ENCODE data around the gene SAYSD1. TPM values are rescaled to one million over a fixed set of nuclear protein-coding genes. Genes with fewer than 3 reads are reported as not detected.

Gene SAYSD1
- total RNA-seq, 6 donors from 2014 or later = 9.4 to 19.9 (median 16.5) TPM

DNA sequence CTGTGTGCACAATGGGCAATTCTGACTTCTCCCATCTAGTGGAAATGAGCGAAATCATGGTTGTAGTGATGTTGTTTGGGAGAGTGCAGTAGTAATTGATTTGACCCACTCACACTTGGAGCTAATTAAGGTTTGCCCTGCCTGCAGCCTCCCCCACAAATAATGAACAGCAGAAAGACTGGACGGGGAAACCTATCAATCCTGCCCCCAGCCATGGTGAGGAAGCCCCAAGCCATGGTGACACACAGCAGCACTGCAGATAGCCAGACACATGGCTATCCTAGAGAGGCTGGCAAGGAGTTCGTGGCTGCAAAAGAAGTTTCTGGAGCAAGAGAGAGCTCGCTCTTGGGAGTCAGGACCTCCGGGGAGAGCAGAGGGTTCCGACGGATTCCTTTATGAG, 27.8 kb downstream of the SAYSD1 start:
- Histone ChIP-seq H3K4me1 (peaks cover 0 to 3% (median 2%) of the 10 kb centered on the region in 4 donors), H3K27ac (no peak overlapping the region), H3K27me3 (no peaks in the 10 kb centered on the region), H3K4me3 (no peak overlapping the region), H3K9me3 (no peaks in the 10 kb centered on the region), H3K36me3 (no peaks in the 10 kb centered on the region)
- DNase-seq = no peak
- WGBS, 2 donors = 80 to 85% methylated on average over 6 to 7 of the region's 7 CpGs
- ATAC-seq (ENCODE audit: low FRiP score in 2 of 2) = no peak
- no peak for TF ChIP-seq POLR2A (IDR thresholded peaks at IDR 0.05)
- TF ChIP-seq, protein P1, sequence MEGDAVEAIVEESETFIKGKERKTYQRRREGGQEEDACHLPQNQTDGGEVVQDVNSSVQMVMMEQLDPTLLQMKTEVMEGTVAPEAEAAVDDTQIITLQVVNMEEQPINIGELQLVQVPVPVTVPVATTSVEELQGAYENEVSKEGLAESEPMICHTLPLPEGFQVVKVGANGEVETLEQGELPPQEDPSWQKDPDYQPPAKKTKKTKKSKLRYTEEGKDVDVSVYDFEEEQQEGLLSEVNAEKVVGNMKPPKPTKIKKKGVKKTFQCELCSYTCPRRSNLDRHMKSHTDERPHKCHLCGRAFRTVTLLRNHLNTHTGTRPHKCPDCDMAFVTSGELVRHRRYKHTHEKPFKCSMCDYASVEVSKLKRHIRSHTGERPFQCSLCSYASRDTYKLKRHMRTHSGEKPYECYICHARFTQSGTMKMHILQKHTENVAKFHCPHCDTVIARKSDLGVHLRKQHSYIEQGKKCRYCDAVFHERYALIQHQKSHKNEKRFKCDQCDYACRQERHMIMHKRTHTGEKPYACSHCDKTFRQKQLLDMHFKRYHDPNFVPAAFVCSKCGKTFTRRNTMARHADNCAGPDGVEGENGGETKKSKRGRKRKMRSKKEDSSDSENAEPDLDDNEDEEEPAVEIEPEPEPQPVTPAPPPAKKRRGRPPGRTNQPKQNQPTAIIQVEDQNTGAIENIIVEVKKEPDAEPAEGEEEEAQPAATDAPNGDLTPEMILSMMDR (IDR thresholded peaks at IDR 0.05) = no peak

DNA sequence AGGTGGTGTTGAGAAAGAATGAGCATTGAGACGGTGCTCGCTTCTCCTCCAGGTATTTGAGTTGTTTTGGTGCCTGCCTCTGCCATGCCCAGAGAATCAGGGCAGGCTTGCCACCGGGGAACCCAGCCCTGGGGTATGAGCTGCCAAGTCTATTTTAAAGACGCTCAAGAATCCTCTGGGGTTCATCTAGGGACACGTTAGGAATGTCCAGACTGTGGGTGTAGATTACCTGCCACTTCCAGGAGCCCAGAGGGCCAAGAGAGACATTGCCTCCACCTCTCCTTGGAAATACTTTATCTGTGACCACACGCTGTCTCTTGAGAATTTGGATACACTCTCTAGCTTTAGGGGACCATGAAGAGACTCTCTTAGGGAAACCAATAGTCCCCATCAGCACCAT, 28.3 kb downstream of the SAYSD1 start:
- Histone ChIP-seq H3K4me3 (no peak overlapping the region), H3K36me3 (no peaks in the 10 kb centered on the region), H3K27ac (no peak overlapping the region), H3K9me3 (no peaks in the 10 kb centered on the region), H3K4me1 (peaks cover 0 to 3% (median 2%) of the 10 kb centered on the region in 4 donors), H3K27me3 (no peaks in the 10 kb centered on the region)
- 68 to 77% methylated on average over 4 to 6 of the region's 6 CpGs for WGBS, 2 donors
- TF ChIP-seq, protein P1 (IDR thresholded peaks at IDR 0.05) = no peak
- TF ChIP-seq POLR2A (IDR thresholded peaks at IDR 0.05) (no peak), EP300 (IDR thresholded peaks at IDR 0.05) (no peak), POLR2AphosphoS5 (IDR thresholded peaks at IDR 0.05) (no peak)
- no peak for ATAC-seq (ENCODE audit: low FRiP score in 2 of 2)
- DNase-seq = no peak

DNA sequence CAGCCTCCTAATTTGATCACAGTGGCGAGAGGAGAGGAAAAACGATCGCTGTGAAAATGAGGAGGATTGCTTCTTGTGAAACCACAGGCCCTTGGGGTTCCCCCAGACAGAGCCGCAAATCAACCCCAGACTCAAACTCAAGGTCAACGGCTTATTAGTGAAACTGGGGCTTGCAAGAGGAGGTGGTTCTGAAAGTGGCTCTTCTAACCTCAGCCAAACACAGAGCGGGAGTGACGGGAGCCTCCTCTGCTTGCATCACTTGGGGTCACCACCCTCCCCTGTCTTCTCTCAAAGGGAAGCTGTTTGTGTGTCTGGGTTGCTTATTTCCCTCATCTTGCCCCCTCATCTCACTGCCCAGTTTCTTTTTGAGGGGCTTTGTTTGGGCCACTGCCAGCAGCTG, 28.7 kb downstream of the SAYSD1 start:
- no peaks in the 10 kb centered on the region for H3K27me3 ChIP-seq
- no peaks in the 10 kb centered on the region for H3K36me3 ChIP-seq
- H3K4me1 ChIP-seq = peaks cover 0 to 3% (median 2%) of the 10 kb centered on the region in 4 donors
- DNase-seq = no peak
- H3K9me3 ChIP-seq = no peaks in the 10 kb centered on the region
- H3K27ac ChIP-seq = no peak overlapping the region
- TF ChIP-seq, protein P1 (IDR thresholded peaks at IDR 0.05) = no peak
- TF ChIP-seq POLR2A (IDR thresholded peaks at IDR 0.05) = no peak
- no peak for TF ChIP-seq POLR2AphosphoS5 (IDR thresholded peaks at IDR 0.05)
- no peak for TF ChIP-seq EP300 (IDR thresholded peaks at IDR 0.05)
- 74 to 84% methylated on average over 7 of the region's 7 CpGs for whole genome bisulfite sequencing, 2 donors
- no peak overlapping the region for H3K4me3 ChIP-seq
- no peak for ATAC-seq (ENCODE audit: low FRiP score in 2 of 2)

DNA sequence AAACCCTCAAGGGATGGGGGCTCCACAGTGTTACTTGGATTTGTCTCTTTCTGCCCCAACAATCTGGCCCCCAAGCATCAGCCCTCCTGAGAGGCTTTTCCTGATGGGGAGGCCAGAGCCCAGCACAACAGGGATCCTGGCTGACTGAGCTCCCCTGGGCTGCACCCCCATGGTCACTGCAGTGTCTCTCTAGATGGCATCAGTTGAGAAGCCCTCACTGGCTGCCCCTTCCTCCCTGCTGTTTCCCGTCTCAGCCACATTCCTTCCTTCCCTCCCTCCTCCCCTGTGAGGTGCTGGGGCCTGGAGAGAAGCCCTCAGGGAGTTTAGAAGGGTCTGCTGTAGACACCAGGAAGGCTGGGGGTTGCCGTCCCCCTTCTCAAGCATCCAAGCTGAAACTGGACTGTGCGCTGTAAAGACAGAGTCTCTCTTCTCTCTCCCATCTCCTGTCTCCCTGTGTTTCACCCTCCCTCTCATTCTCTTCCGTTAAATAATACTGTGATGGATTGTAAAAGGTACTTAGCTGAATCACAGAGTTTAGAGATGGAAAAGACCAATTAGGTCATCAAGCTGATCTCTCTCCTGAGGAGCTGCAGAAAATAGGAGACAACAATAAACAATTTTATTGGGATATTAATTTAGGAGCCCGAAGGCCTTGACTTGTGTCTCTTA, 29.7 kb downstream of the SAYSD1 start:
- 73 to 74% methylated on average over 5 of the region's 5 CpGs for WGBS, 2 donors
- TF ChIP-seq EP300 (IDR thresholded peaks at IDR 0.05) (no peak), POLR2A (IDR thresholded peaks at IDR 0.05) (no peak), POLR2AphosphoS5 (IDR thresholded peaks at IDR 0.05) (no peak)
- TF ChIP-seq, protein P1 (IDR thresholded peaks at IDR 0.05) = no peak
- H3K9me3 ChIP-seq = no peaks in the 10 kb centered on the region
- no peaks in the 10 kb centered on the region for H3K36me3 ChIP-seq
- H3K27me3 ChIP-seq = no peaks in the 10 kb centered on the region
- no peak overlapping the region for H3K4me3 ChIP-seq
- DNase-seq = no peak
- no peak for ATAC-seq (ENCODE audit: low FRiP score in 2 of 2)
- H3K4me1 ChIP-seq = peaks cover 0 to 3% (median 2%) of the 10 kb centered on the region in 4 donors
- no peak overlapping the region for H3K27ac ChIP-seq

DNA sequence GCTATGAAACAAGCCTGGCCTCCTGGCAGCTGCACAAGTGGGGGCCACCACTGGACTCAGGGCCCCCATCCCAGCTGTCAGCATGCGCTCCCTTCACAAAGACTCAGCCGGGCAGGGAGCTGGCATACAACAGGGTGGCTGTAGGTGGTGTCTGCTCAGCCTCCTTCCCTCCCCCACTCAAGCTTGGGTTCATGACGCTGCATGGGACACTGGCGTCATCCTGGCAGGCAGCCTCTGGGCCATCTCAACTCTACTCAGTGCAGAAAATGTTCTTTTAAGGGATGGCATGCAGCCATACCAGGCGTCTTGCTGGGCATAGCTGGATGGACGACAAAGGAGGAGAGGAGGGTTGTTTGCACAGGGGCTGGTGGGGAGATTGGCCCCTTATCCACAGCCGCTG, 30.5 kb downstream of the SAYSD1 start:
- TF ChIP-seq POLR2AphosphoS5 (IDR thresholded peaks at IDR 0.05) (no peak), EP300 (IDR thresholded peaks at IDR 0.05) (no peak), POLR2A (IDR thresholded peaks at IDR 0.05) (no peak)
- TF ChIP-seq, protein P1 (IDR thresholded peaks at IDR 0.05) = no peak
- Histone ChIP-seq H3K27me3 (no peaks in the 10 kb centered on the region), H3K4me1 (peaks cover 0 to 3% (median 2%) of the 10 kb centered on the region in 4 donors), H3K4me3 (no peak overlapping the region), H3K27ac (no peak overlapping the region), H3K9me3 (no peaks in the 10 kb centered on the region), H3K36me3 (no peaks in the 10 kb centered on the region)
- ATAC-seq (ENCODE audit: low FRiP score in 2 of 2) (no peak), DNase-seq (no peak)
- WGBS, 2 donors = 68 to 87% methylated on average over 4 to 7 of the region's 7 CpGs

All from upper lobe of left lung (tissue), 6 donors.